B cell (primary cell): Measurements from ENCODE around the gene UXT.

Source experiments
- CTCF ChIP-seq: fragments of 200-600 bp; IDR thresholded peaks from one replicate; pipeline ENCODE4 v1.8.0; 2022; ENCODE audit warnings: antibody characterized with exemption, mild to moderate bottlenecking
- EZH2 ChIP-seq: IDR thresholded peaks from 2 replicates; pipeline ENCODE4 v1.6.1; 2012; ENCODE audit warnings: borderline replicate concordance, low read depth, mild to moderate bottlenecking, moderate library complexity, low read length; ENCODE audit not compliant: insufficient read depth, poor library complexity, severe bottlenecking

DNA sequence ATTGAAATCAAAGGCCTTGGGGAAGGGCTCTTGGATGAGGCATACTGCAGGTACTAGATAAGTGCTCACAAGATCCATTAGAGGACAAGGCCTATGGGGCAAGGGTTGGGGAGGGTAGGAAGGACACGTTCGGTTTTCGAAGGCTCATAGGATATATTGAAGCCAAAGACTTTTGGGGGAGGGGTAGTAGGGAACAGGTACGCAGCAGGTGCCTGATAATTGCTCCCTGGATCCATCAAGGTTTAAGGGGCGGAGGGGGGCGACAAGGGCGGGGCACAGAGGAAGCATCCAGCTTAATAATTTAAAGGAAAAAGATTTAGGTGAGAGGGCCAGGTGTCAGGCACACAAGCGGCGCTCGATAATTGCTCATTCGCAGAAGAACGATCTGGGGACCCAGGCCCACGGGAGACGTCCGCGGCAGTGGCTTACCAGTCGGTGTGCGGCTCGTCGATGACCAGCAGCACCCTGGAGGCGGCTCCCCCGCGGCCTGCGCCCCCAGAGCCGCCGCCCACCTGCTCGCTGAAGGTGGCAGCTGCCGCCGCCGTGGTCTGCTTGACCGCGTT lies 40.0 kb downstream of the UXT start:
- no peak for TF ChIP-seq CTCF
- TF ChIP-seq EZH2 = no peak
